OCI-LY7 (cell line): ENCODE results near the gene PEG3. TPM values are rescaled to one million over a fixed set of nuclear protein-coding genes. Genes with fewer than 3 reads are reported as not detected.

Source experiments
- BruUV-seq: library from RNA; stranded (reverse); fragments of 400-500 nt; replicated peaks from 2 replicates; lab custom pipeline; 2021; lab: Mats Ljungman, UMichigan
- CTCF ChIA-PET: fragments of 300-600 bp; sonication (Branson Sonifier 250); formaldehyde crosslinking; loops from one replicate; lab custom pipeline; 2022; ENCODE audit warnings: antibody characterized with exemption; ENCODE audit not compliant: unreplicated experiment; lab: Charles Lee
- POLR2A ChIA-PET: fragments of 300-600 bp; sonication (Branson Sonifier 250); formaldehyde crosslinking; loops from one replicate; lab custom pipeline; 2022; ENCODE audit warnings: antibody characterized with exemption; lab: Charles Lee
- DNase-seq: peaks from one replicate; pipeline ENCODE4 v3.0.0-alpha.2; 2015; ENCODE audit warnings: low spot score
- H2AFZ ChIP-seq: fragments of 200-600 bp; sonication (generic), shearing (Covaris generic); 2 replicates; pipeline ENCODE4 v1.6.1; 2014; ENCODE audit warnings: mild to moderate bottlenecking, antibody characterized with exemption, low read length, moderate library complexity
- H3K27ac ChIP-seq: fragments of 200-600 bp; sonication (generic); 2 replicates; pipeline ENCODE4 v1.5.1; 2014; ENCODE audit warnings: mixed run types, low read depth, mild to moderate bottlenecking, moderate library complexity, low read length, inconsistent platforms; ENCODE audit not compliant: poor library complexity, severe bottlenecking
- H3K36me3 ChIP-seq: fragments of 200-600 bp; sonication (generic); 2 replicates; pipeline ENCODE4 v1.6.1; 2014; ENCODE audit warnings: mild to moderate bottlenecking, antibody characterized with exemption, low read length, moderate library complexity, mixed read lengths; ENCODE audit not compliant: insufficient read depth
- H3K4me1 ChIP-seq: fragments of 200-600 bp; sonication (generic); 2 replicates; pipeline ENCODE4 v1.5.1; 2014; ENCODE audit warnings: mild to moderate bottlenecking, low read length; ENCODE audit not compliant: insufficient read depth, poor library complexity, severe bottlenecking
- H3K4me2 ChIP-seq: fragments of 200-600 bp; sonication (generic); 2 replicates; pipeline ENCODE4 v1.6.1; 2014; ENCODE audit warnings: mild to moderate bottlenecking, low read length
- H3K4me3 ChIP-seq: fragments of 200-600 bp; sonication (generic); 2 replicates; pipeline ENCODE4 v1.5.1; 2014; ENCODE audit warnings: mild to moderate bottlenecking, low read depth, low read length; ENCODE audit not compliant: poor library complexity, severe bottlenecking
- H3K79me2 ChIP-seq: fragments of 200-600 bp; sonication (generic); 2 replicates; pipeline ENCODE4 v1.6.1; 2016; ENCODE audit warnings: low read depth, mild to moderate bottlenecking, low read length, moderate library complexity, mixed read lengths; ENCODE audit not compliant: insufficient read depth
- H3K9me2 ChIP-seq: fragments of 200-600 bp; sonication (generic); 2 replicates; pipeline ENCODE4 v1.6.1; 2016; ENCODE audit warnings: mild to moderate bottlenecking, low read length, mixed read lengths; ENCODE audit not compliant: insufficient read depth
- H3K9me3 ChIP-seq: fragments of 200-600 bp; sonication (generic); 2 replicates; pipeline ENCODE4 v1.6.1; 2014; ENCODE audit warnings: mild to moderate bottlenecking, mixed run types, low read length, mixed read lengths
- H4K20me1 ChIP-seq: fragments of 200-600 bp; sonication (generic); 2 replicates; pipeline ENCODE4 v1.6.1; 2014; ENCODE audit warnings: mild to moderate bottlenecking, antibody characterized with exemption, low read length, moderate library complexity, mixed read lengths; ENCODE audit not compliant: insufficient read depth
- EZH2phosphoT487 ChIP-seq: fragments of 200-600 bp; sonication (generic); IDR thresholded peaks from 2 replicates; pipeline ENCODE4 v1.6.1; 2018; ENCODE audit warnings: low read depth, borderline replicate concordance, mild to moderate bottlenecking, mixed run types, antibody characterized with exemption, low read length, moderate library complexity, mixed read lengths
- intact Hi-C: fragments of 100-400 bp; cut with micrococcal nuclease; formaldehyde crosslinking; loops from one replicate; pipeline ENCODE4 v1.10.0; 2022; ENCODE audit not compliant: unreplicated experiment
- total RNA-seq, 2 experiments: library from RNA; depleted of rRNA in 1 of 2; stranded (reverse); fragments of >200 nt in 1 of 2; shearing (Covaris generic) in 1 of 2; gene quantifications; 2 replicates each; pipeline ENCODE4 v1.2.3, GENCODE V29; 2014 to 2022
- TF ChIP-seq, protein P1 (sequence below): fragments of 200-600 bp; sonication (generic); conservative IDR thresholded peaks from 2 replicates; pipeline ENCODE4 v1.5.1; 2014; ENCODE audit warnings: mild to moderate bottlenecking, antibody characterized with exemption, low read length, moderate library complexity, mixed read lengths

The PEG3 gene
- total RNA-seq, 2 experiments from 2014 or later: not detected

DNA sequence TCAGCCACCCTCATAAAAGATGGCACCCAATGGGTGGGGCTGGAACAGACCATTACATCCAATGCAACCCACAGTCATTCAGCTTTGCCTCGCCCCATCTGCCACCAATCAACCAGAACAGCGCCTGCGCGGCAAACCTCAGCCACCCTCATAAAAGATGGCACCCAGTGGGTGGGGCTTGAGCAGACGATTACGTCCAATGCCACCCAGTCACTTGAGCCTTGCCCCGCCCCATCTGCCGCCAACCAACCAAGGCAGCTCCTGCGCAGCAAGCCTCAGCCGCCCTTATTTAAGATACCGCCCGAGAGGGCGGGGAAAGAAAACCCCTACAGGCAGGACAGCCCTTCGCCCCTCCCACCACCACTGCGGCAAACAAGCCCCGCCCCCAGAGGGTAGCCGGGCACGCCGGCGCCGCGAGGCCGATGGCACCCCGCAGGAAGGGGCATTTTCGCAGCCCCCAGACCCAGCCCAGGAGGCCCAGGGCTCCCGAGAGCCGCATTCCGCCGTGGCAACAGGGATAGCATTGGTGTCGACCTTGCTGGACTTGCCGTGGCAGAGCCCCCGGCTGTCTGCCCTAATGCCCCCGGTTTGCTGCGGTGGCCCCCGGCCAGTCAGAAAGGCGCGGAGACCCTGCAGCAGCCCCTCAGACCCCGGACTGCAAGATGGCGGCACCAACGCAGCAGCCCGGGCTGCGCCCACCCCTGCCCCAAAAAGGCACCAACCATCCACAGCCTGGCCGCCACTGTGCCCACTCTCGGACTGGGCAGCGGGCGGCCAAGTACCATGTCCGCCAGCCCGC, 675 bp downstream of the PEG3 start:
- CTCF ChIA-PET: no interaction called here
- H4K20me1 ChIP-seq: no peaks in the 10 kb centered on the region
- no peak overlapping the region for H3K4me3 ChIP-seq
- no peak overlapping the region for H3K27ac ChIP-seq
- no peaks in the 10 kb centered on the region for H3K36me3 ChIP-seq
- intact Hi-C loops: no loop called here
- DNase-seq: no peak
- TF ChIP-seq, protein P1, sequence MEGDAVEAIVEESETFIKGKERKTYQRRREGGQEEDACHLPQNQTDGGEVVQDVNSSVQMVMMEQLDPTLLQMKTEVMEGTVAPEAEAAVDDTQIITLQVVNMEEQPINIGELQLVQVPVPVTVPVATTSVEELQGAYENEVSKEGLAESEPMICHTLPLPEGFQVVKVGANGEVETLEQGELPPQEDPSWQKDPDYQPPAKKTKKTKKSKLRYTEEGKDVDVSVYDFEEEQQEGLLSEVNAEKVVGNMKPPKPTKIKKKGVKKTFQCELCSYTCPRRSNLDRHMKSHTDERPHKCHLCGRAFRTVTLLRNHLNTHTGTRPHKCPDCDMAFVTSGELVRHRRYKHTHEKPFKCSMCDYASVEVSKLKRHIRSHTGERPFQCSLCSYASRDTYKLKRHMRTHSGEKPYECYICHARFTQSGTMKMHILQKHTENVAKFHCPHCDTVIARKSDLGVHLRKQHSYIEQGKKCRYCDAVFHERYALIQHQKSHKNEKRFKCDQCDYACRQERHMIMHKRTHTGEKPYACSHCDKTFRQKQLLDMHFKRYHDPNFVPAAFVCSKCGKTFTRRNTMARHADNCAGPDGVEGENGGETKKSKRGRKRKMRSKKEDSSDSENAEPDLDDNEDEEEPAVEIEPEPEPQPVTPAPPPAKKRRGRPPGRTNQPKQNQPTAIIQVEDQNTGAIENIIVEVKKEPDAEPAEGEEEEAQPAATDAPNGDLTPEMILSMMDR: no peak
- TF ChIP-seq EZH2phosphoT487: no peak
- H3K9me3 ChIP-seq: 0 out of 2 replicates have a peak, but pooled peaks cover 7% of the 10 kb centered on the region
- POLR2A ChIA-PET: no interaction called here
- no peaks in the 10 kb centered on the region for H3K79me2 ChIP-seq
- no peaks in the 10 kb centered on the region for H3K4me1 ChIP-seq
- H2AFZ ChIP-seq: no peak overlapping the region
- no peaks in the 10 kb centered on the region for H3K9me2 ChIP-seq
- BruUV-seq: no TSS peak
- no peak overlapping the region for H3K4me2 ChIP-seq

DNA sequence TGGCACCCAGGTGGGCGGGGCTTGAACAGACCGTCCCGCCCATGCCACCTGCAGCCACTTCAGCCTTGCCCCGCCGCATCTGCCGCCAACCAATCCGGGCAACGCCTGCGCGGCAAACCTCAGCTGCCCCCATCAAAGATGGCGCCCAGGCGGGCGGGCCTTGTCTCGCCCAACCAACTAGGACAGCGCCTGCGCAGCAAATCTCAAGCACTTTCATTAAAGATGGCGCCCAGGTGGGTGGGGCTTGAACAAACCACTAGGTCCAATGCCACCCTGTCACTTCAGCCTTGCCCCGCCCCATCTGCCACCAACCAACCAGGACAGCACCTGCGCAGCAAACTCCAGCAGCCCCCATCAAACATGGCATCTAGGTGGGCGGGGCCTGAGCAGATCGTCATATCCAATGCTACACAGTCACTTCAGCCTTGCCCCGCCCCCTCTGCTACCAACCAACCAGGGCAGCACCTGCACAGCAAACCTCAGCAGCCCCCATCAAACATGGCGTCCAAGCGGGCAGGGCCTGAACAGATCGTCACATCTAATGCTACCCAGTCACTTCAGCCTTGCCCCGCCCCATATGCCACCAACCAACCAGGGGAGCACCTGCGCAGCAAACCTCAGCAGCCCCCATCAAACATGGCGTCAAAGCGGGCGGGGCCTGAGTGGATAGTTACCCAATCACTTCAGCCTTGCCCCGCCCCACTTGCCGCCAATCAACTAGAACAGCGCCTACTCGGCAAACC, 1.4 kb downstream of the PEG3 start:
- Histone ChIP-seq H3K4me3 (no peak overlapping the region), H3K27ac (no peak overlapping the region), H3K9me3 (0 out of 2 replicates have a peak, but pooled peaks cover 7% of the 10 kb centered on the region), H3K79me2 (no peaks in the 10 kb centered on the region), H3K4me1 (no peaks in the 10 kb centered on the region), H2AFZ (no peak overlapping the region), H4K20me1 (no peaks in the 10 kb centered on the region), H3K36me3 (no peaks in the 10 kb centered on the region), H3K4me2 (no peak overlapping the region), H3K9me2 (no peaks in the 10 kb centered on the region)
- intact Hi-C loops: no loop called here
- BruUV-seq: no TSS peak
- ChIA-PET CTCF (no interaction called here), POLR2A (no interaction called here)
- DNase-seq: no peak
- TF ChIP-seq EZH2phosphoT487: no peak
- TF ChIP-seq, protein P1: no peak
